IPS-18c (cell line): Measurements from ENCODE around the gene ARMS2.

ENCODE experiments used
- H3K4me3 ChIP-seq: 2 replicates; pipeline ENCODE4 v1.7.0; 2013; ENCODE audit warnings: low read depth, mild to moderate bottlenecking, low read length, moderate library complexity; ENCODE audit not compliant: insufficient read depth
- H3K9me3 ChIP-seq: one replicate; pipeline ENCODE4 v1.6.1; 2013; ENCODE audit warnings: mild to moderate bottlenecking, low read length, moderate library complexity; ENCODE audit not compliant: control insufficient read depth, insufficient read depth

The ARMS2 gene

GRCh38 chr10:122481296-122482056 lies 27.0 kb downstream of the ARMS2 start:
- no peak overlapping the region for H3K4me3 ChIP-seq
- H3K9me3 ChIP-seq: peaks cover 4% of the 10 kb centered on the region

GRCh38 chr10:122484276-122485060 lies 30.0 kb downstream of the ARMS2 start:
- H3K4me3 ChIP-seq: no peak overlapping the region
- peaks cover 4% of the 10 kb centered on the region for H3K9me3 ChIP-seq

- H3K4me3 ChIP-seq: no peak overlapping the region
Measured at GRCh38 chr10:122485670-122486069, 31.2 kb downstream of the ARMS2 start.

GRCh38 chr10:122486406-122487080 lies 32.1 kb downstream of the ARMS2 start:
- no peak overlapping the region for H3K4me3 ChIP-seq
- H3K9me3 ChIP-seq: peaks cover 4% of the 10 kb centered on the region

More at GRCh38 chr10:122485670-122486069, 31.2 kb downstream of the ARMS2 start:
- H3K9me3 ChIP-seq: peaks cover 4% of the 10 kb centered on the region

GRCh38 chr10:122487174-122487765 lies 32.8 kb downstream of the ARMS2 start:
- Histone ChIP-seq H3K4me3 (no peak overlapping the region), H3K9me3 (peaks cover 4% of the 10 kb centered on the region)

- Histone ChIP-seq H3K9me3 (no peaks in the 10 kb centered on the region), H3K4me3 (no peak overlapping the region)
Measured at GRCh38 chr10:122490268-122490667, 35.8 kb downstream of the ARMS2 start.

- Histone ChIP-seq H3K9me3 (no peaks in the 10 kb centered on the region), H3K4me3 (no peak overlapping the region)
Measured at GRCh38 chr10:122490786-122491680, 36.6 kb downstream of the ARMS2 start.

GRCh38 chr10:122492006-122492405 lies 37.6 kb downstream of the ARMS2 start:
- H3K9me3 ChIP-seq: no peaks in the 10 kb centered on the region
- H3K4me3 ChIP-seq: no peak overlapping the region

GRCh38 chr10:122492999-122493481 lies 38.6 kb downstream of the ARMS2 start:
- Histone ChIP-seq H3K9me3 (no peaks in the 10 kb centered on the region), H3K4me3 (no peak overlapping the region)

- Histone ChIP-seq H3K9me3 (no peaks in the 10 kb centered on the region), H3K4me3 (no peak overlapping the region)
Measured at GRCh38 chr10:122493761-122494160, 39.3 kb downstream of the ARMS2 start.

- Histone ChIP-seq H3K9me3 (no peaks in the 10 kb centered on the region), H3K4me3 (no peak overlapping the region)
Measured at GRCh38 chr10:122494173-122494820, 39.8 kb downstream of the ARMS2 start.

- Histone ChIP-seq H3K4me3 (no peak overlapping the region), H3K9me3 (no peaks in the 10 kb centered on the region)
Measured at GRCh38 chr10:122494833-122495232, 40.4 kb downstream of the ARMS2 start.

- no peak overlapping the region for H3K4me3 ChIP-seq
- no peaks in the 10 kb centered on the region for H3K9me3 ChIP-seq
Measured at GRCh38 chr10:122495406-122496340, 41.2 kb downstream of the ARMS2 start.

- Histone ChIP-seq H3K4me3 (no peak overlapping the region), H3K9me3 (no peaks in the 10 kb centered on the region)
Measured at GRCh38 chr10:122497241-122497640, 42.8 kb downstream of the ARMS2 start.

GRCh38 chr10:122498521-122498920 lies 44.1 kb downstream of the ARMS2 start:
- Histone ChIP-seq H3K9me3 (no peaks in the 10 kb centered on the region), H3K4me3 (no peak overlapping the region)
